ENCODE data around the gene RPS6KB1. TPM values are rescaled to one million over a fixed set of nuclear protein-coding genes. Genes with fewer than 3 reads are reported as not detected.

Gene RPS6KB1
- total RNA-seq, 1 donor from 2014 or later = 42.3 TPM

DNA sequence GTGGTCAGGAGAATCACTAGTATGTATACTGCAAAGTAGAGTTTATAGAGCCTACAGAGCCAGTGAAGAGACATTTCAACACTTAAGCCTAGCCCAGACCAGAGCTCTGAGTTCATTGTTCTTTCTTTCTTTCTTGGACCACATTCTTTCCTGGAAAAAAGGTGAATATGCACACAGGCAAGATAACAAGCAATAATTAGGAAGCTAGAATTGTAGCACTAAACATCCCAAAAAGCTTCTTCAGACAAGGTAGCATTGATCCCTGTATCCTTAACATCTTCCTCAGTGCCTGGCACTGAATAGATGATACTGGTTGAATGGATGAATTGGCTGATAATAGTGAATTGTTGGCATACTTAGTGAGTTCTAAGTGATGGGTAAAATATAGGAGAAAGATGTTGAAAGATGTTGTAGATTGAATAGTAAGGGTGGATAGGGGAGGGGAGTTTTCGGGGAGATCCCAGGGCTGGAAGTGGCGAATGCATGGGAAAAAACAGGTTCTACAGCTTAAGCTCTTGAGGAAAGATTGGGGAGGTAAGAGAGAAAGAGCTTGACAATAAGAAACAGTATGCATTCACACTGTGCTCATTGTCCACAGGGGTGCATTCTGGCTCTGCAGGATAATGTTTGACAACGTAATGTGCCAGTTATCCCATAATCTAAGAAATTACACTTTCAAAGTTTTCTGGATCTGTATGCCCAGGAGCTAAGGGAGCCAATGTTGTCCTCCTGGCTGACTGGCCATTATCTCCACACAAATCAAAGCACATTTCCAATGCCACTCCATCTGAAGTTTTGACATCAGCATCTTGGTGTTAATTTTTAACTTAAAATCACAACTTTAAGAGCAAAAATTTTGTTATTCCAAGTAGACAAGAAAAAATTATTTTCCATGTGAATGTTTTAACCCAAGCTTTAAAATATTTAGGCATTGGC, 35.8 kb upstream of the RPS6KB1 start:
- Mint-ChIP-seq H3K27ac (peak overlapping the region; percentile 55), H3K4me3 (no peak overlapping the region), H3K4me1 (peaks cover 41% of the 10 kb centered on the region), H3K27me3 (ENCODE audit: low read depth) (no peaks in the 10 kb centered on the region), H3K9me3 (no peaks in the 10 kb centered on the region), H3K36me3 (peaks cover 4% of the 10 kb centered on the region)
- TF ChIP-seq, protein P1, sequence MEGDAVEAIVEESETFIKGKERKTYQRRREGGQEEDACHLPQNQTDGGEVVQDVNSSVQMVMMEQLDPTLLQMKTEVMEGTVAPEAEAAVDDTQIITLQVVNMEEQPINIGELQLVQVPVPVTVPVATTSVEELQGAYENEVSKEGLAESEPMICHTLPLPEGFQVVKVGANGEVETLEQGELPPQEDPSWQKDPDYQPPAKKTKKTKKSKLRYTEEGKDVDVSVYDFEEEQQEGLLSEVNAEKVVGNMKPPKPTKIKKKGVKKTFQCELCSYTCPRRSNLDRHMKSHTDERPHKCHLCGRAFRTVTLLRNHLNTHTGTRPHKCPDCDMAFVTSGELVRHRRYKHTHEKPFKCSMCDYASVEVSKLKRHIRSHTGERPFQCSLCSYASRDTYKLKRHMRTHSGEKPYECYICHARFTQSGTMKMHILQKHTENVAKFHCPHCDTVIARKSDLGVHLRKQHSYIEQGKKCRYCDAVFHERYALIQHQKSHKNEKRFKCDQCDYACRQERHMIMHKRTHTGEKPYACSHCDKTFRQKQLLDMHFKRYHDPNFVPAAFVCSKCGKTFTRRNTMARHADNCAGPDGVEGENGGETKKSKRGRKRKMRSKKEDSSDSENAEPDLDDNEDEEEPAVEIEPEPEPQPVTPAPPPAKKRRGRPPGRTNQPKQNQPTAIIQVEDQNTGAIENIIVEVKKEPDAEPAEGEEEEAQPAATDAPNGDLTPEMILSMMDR (IDR thresholded peaks at IDR 0.05; ENCODE audit: unreplicated experiment) = no peak
- DNase-seq (ENCODE audit: low spot score in 2 of 2, unreplicated experiment in 2 of 2) = no peak

DNA sequence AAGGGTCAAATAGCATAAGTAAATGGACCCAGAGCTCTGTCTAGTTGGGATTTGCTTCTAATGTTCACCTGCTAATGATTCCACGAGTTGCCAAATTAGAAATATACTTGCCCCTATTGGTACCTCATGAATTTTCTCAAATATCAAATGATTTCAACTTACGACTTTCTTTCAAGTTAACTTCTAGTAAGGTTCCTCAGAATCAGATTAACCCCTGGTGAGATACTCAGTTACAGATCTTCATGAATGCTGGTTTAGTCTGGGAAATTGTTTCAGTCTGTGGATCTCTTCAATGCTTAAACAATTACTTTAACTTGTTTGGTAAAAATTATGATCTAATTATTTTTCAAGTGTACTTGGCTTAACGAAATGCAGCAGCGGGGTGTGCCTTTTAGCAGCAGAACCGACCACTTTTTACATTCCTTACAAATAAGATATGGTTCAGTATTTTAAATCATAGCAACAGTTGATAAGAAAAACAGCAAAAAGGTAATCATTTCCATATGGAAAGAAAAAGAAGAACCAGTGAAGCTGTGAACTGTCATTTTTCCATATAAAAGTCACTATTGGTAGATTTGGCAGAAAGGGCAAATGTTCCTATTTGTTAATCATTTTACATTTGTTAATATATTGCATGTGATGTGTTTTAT, 34.6 kb upstream of the RPS6KB1 start:
- peaks cover 8% of the 10 kb centered on the region for H3K36me3 Mint-ChIP-seq
- H3K4me3 Mint-ChIP-seq = no peak overlapping the region
- TF ChIP-seq, protein P1 (IDR thresholded peaks at IDR 0.05; ENCODE audit: unreplicated experiment) = no peak
- no peaks in the 10 kb centered on the region for H3K9me3 Mint-ChIP-seq
- peaks cover 30% of the 10 kb centered on the region for H3K4me1 Mint-ChIP-seq
- peak overlapping the region; percentile 85 for H3K27ac Mint-ChIP-seq
- no peaks in the 10 kb centered on the region for H3K27me3 Mint-ChIP-seq (ENCODE audit: low read depth)
- no peak for DNase-seq (ENCODE audit: low spot score in 2 of 2, unreplicated experiment in 2 of 2)

DNA sequence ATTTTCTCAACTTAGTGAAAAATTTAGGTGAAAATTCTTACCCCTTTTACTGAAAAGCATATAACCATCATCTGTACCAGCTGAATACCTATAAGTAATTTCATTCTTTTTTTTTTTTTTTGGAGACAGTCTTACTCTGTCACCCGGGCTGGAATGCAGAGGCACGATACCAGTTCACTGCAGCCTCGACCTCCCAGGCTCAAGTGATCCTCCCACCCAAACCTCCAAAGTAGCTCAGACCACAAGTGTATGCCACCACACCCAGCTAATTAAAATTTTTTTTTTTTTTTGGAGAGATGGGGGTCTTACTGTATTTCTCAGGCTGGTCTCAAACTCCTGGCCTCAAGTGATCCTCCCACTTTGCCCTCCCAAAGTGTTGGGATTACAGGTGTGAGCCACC, 34.0 kb upstream of the RPS6KB1 start:
- DNase-seq (ENCODE audit: low spot score in 2 of 2, unreplicated experiment in 2 of 2) = no peak
- no peaks in the 10 kb centered on the region for H3K9me3 Mint-ChIP-seq
- H3K4me1 Mint-ChIP-seq = peaks cover 27% of the 10 kb centered on the region
- no peak overlapping the region for H3K4me3 Mint-ChIP-seq
- H3K36me3 Mint-ChIP-seq = peaks cover 11% of the 10 kb centered on the region
- H3K27me3 Mint-ChIP-seq (ENCODE audit: low read depth) = no peaks in the 10 kb centered on the region
- H3K27ac Mint-ChIP-seq = peak overlapping the region; percentile 85
- TF ChIP-seq, protein P1 (IDR thresholded peaks at IDR 0.05; ENCODE audit: unreplicated experiment) = no peak

DNA sequence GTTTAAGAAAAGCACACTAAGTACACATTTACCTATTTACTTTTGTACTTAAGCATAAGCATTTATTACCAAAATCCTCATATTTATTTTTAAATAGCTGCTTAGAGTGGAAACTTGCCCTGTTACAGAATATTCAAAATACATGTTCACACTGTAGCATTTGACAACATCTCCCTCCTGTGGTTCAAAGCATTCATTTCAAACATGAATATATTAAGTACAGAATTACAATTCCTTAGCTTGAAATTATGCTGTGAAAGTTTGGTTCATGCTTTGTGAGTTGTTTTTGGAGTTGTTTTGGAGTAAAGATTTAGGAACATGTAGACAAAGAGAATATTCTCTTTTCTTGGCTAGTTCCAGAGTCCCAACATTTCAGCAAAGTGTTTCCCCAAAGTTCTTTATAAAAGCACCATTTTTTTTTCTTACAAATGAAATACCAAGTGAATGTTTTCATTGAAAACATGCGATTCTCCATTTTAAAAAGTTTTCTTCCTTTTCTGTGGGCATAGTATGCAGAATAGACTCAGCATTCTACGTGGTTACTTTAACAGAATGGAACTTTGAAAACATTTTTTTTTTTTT, 33.4 kb upstream of the RPS6KB1 start:
- H3K4me3 Mint-ChIP-seq = no peak overlapping the region
- DNase-seq (ENCODE audit: low spot score in 2 of 2, unreplicated experiment in 2 of 2) = no peak
- peak overlapping the region; percentile 85 for H3K27ac Mint-ChIP-seq
- no peaks in the 10 kb centered on the region for H3K27me3 Mint-ChIP-seq (ENCODE audit: low read depth)
- peaks cover 27% of the 10 kb centered on the region for H3K4me1 Mint-ChIP-seq
- no peaks in the 10 kb centered on the region for H3K9me3 Mint-ChIP-seq
- H3K36me3 Mint-ChIP-seq = peaks cover 11% of the 10 kb centered on the region
- TF ChIP-seq, protein P1 (IDR thresholded peaks at IDR 0.05; ENCODE audit: unreplicated experiment) = peak; percentile 61

DNA sequence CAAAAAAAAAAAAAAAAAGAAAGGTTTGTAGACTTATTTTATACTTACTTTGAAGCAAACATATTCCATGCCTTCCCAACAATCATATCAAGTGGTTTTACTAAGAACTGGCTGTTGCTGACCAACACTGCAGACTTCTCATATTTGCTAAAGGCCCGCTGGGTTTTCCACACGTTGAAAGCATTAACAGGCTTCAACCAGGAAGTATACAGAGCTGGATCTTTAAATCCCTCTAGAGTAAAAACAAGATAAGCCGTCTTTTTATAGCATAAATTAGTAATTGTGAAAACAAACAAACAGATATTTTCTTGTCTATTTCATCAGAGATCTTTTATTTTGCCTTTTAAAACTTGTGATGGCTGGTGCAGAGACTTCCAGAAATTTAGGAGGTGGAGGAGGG, 29.3 kb upstream of the RPS6KB1 start:
- TF ChIP-seq, protein P1 (IDR thresholded peaks at IDR 0.05; ENCODE audit: unreplicated experiment) = no peak
- Mint-ChIP-seq H3K9me3 (no peaks in the 10 kb centered on the region), H3K4me3 (no peak overlapping the region), H3K27me3 (ENCODE audit: low read depth) (no peaks in the 10 kb centered on the region), H3K36me3 (peaks cover 17% of the 10 kb centered on the region), H3K4me1 (peaks cover 7% of the 10 kb centered on the region), H3K27ac (no peak overlapping the region)
- no peak for DNase-seq (ENCODE audit: low spot score in 2 of 2, unreplicated experiment in 2 of 2)
